Measurements from ENCODE around the gene GRAMD2A. TPM values are rescaled to one million over a fixed set of nuclear protein-coding genes. Genes with fewer than 3 reads are reported as not detected.

GRAMD2A gene
- total RNA-seq, 2 donors from 2014 or later, result 2.0 TPM

DNA sequence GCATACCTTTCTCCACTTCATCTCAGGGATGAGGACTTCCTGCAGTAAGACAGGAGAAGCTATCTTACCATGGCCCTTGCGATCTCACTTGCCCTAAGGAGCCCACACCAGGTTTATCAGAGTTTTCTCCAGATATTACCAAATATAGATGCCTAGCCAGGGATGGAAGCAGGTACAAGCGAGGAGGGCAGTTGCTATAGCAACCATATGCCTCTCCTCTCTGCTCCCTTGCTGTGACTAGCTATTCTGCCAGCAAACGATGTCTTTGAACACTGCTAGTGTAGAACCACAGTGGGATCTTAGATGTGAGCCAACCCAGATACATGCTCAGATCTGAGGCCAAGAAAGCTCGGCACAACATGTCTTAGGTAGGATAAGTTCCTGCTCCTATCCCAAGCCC lies 33.9 kb downstream of the GRAMD2A start:
- Histone ChIP-seq H3K36me3 (ENCODE audit: control insufficient read depth, insufficient read depth, low read length) (no peaks in the 10 kb centered on the region), H3K4me1 (ENCODE audit: control insufficient read depth, insufficient read depth, low read length) (peaks cover 6% of the 10 kb centered on the region), H3K27ac (ENCODE audit: low read depth, low read length) (no peak overlapping the region), H3K9me3 (ENCODE audit: control insufficient read depth, low read length) (no peaks in the 10 kb centered on the region), H3K9ac (ENCODE audit: extremely low read depth, low read length, poor library complexity, severe bottlenecking) (no peak overlapping the region), H3K27me3 (ENCODE audit: control insufficient read depth, insufficient read depth, low read length, poor library complexity, severe bottlenecking) (no peaks in the 10 kb centered on the region), H3K4me3 (ENCODE audit: low read length) (no peak overlapping the region)
- H3K36me3 Mint-ChIP-seq (ENCODE audit: low read depth), result no peaks in the 10 kb centered on the region
- no peaks in the 10 kb centered on the region for H3K9me3 Mint-ChIP-seq
- peaks cover 19% of the 10 kb centered on the region for H3K4me1 Mint-ChIP-seq
- no peak overlapping the region for H3K27ac Mint-ChIP-seq
- no peak for DNase-seq
- no peaks in the 10 kb centered on the region for H3K27me3 Mint-ChIP-seq (ENCODE audit: insufficient read depth)
- TF ChIP-seq, protein P1, sequence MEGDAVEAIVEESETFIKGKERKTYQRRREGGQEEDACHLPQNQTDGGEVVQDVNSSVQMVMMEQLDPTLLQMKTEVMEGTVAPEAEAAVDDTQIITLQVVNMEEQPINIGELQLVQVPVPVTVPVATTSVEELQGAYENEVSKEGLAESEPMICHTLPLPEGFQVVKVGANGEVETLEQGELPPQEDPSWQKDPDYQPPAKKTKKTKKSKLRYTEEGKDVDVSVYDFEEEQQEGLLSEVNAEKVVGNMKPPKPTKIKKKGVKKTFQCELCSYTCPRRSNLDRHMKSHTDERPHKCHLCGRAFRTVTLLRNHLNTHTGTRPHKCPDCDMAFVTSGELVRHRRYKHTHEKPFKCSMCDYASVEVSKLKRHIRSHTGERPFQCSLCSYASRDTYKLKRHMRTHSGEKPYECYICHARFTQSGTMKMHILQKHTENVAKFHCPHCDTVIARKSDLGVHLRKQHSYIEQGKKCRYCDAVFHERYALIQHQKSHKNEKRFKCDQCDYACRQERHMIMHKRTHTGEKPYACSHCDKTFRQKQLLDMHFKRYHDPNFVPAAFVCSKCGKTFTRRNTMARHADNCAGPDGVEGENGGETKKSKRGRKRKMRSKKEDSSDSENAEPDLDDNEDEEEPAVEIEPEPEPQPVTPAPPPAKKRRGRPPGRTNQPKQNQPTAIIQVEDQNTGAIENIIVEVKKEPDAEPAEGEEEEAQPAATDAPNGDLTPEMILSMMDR (conservative IDR thresholded peaks at IDR 0.05), result no peak
- WGBS, 2 experiments (ENCODE audit: insufficient coverage in 1 of 2, insufficient read length in 1 of 2), result 88 to 89% methylated on average over 3 to 4 of the region's 4 CpGs
- H3K4me3 Mint-ChIP-seq, result no peak overlapping the region

DNA sequence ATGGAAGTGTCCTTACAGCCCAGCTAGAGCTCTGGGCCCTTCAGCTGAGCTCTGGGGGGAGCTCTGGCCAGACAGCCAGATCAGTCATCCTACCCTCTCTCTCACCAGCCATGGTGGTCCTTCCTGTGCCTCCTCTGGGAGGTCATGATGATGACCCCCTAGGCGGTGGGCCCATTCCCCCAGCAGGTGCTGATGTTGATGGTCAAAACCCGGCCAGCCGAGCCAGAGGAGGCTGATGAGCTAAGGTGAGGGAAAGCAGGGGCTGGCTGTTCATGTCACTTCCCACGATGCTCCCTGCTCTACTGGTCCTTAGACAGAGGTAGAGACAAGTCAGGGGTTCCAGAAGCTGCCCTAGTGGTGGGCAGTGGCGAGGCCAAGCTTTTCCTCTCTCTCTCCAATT lies 35.0 kb downstream of the GRAMD2A start:
- no peaks in the 10 kb centered on the region for H3K4me1 ChIP-seq (ENCODE audit: control insufficient read depth, insufficient read depth, low read length)
- H3K9me3 ChIP-seq (ENCODE audit: control insufficient read depth, low read length), result no peaks in the 10 kb centered on the region
- H3K27me3 ChIP-seq (ENCODE audit: control insufficient read depth, insufficient read depth, low read length, poor library complexity, severe bottlenecking), result no peaks in the 10 kb centered on the region
- Mint-ChIP-seq H3K4me1 (peaks cover 7% of the 10 kb centered on the region), H3K27ac (no peak overlapping the region), H3K27me3 (ENCODE audit: insufficient read depth) (no peaks in the 10 kb centered on the region), H3K9me3 (no peaks in the 10 kb centered on the region), H3K4me3 (no peak overlapping the region), H3K36me3 (ENCODE audit: low read depth) (no peaks in the 10 kb centered on the region)
- no peak overlapping the region for H3K9ac ChIP-seq (ENCODE audit: extremely low read depth, low read length, poor library complexity, severe bottlenecking)
- no peak overlapping the region for H3K27ac ChIP-seq (ENCODE audit: low read depth, low read length)
- no peak for DNase-seq
- no peaks in the 10 kb centered on the region for H3K36me3 ChIP-seq (ENCODE audit: control insufficient read depth, insufficient read depth, low read length)
- no peak overlapping the region for H3K4me3 ChIP-seq (ENCODE audit: low read length)
- WGBS, 2 experiments (ENCODE audit: insufficient coverage in 1 of 2, insufficient read length in 1 of 2), result 93 to 97% methylated on average over 5 of the region's 5 CpGs
- TF ChIP-seq, protein P1 (conservative IDR thresholded peaks at IDR 0.05), result peak; percentile 43

DNA sequence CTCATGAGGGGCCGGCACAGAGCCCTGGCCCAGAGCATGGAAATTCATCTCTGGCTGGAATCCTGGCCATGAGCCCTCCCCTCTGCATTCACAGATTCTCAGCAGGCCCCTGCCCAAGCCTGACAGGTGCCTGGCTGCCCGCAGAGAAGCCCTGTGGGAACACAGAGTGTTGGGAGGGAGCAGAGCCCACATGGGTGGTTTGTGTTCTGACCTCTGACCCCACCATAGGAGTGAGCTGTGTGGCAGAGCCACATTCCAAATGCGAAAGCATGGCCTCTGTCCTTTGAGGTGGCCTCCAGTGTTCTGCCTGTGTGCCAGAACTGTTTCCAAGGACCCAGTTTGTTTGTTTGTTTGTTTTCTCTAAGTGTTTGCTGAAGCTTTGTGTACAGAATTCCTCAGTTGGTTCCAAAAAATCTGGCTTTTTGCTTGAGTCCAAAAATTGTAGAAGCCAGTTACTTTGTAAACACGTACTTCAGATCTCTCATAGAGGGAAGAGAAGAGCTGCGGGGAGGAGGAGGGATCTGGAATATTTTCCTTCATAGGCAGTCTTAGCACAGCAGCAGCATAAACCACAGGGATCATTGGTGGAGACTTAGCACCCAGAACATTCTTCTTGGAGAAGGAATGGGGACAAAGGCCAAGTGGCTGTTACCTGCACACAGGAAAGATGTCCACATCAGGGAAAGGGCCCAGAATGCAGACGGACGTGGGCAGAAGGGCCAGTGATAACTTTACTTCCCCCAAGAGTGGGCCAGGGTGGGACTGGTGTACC lies 36.0 kb downstream of the GRAMD2A start:
- Histone ChIP-seq H3K9me3 (ENCODE audit: control insufficient read depth, low read length) (no peaks in the 10 kb centered on the region), H3K4me1 (ENCODE audit: control insufficient read depth, insufficient read depth, low read length) (no peaks in the 10 kb centered on the region), H3K4me3 (ENCODE audit: low read length) (no peak overlapping the region), H3K27ac (ENCODE audit: low read depth, low read length) (no peak overlapping the region), H3K9ac (ENCODE audit: extremely low read depth, low read length, poor library complexity, severe bottlenecking) (no peak overlapping the region), H3K36me3 (ENCODE audit: control insufficient read depth, insufficient read depth, low read length) (no peaks in the 10 kb centered on the region), H3K27me3 (ENCODE audit: control insufficient read depth, insufficient read depth, low read length, poor library complexity, severe bottlenecking) (no peaks in the 10 kb centered on the region)
- Mint-ChIP-seq H3K27ac (peak overlapping the region; percentile 1), H3K27me3 (ENCODE audit: insufficient read depth) (no peaks in the 10 kb centered on the region), H3K36me3 (ENCODE audit: low read depth) (no peaks in the 10 kb centered on the region), H3K4me3 (no peak overlapping the region), H3K4me1 (peaks cover 6% of the 10 kb centered on the region), H3K9me3 (no peaks in the 10 kb centered on the region)
- DNase-seq, result no peak
- TF ChIP-seq, protein P1 (conservative IDR thresholded peaks at IDR 0.05), result no peak
- WGBS, 2 experiments (ENCODE audit: insufficient coverage in 1 of 2, insufficient read length in 1 of 2), result 79 to 92% methylated on average over 5 to 7 of the region's 7 CpGs
